ENCODE data around the gene RBMS3. TPM values are rescaled to one million over a fixed set of nuclear protein-coding genes. Genes with fewer than 3 reads are reported as not detected.

Gene RBMS3
- total RNA-seq, 1 experiment from 2014 or later = 8.7 TPM

- no peaks in the 10 kb centered on the region for H3K36me3 Mint-ChIP-seq
- CTCF ChIA-PET = no interaction called here
- POLR2A ChIA-PET = no interaction called here
- no peak for DNase-seq (ENCODE audit: low spot score)
- H3K27me3 Mint-ChIP-seq (ENCODE audit: low read depth) = no peaks in the 10 kb centered on the region
- no peak overlapping the region for H3K27ac Mint-ChIP-seq
- no peak for ATAC-seq
- no peak for TF ChIP-seq FOXP1 (CRISPR knock-in tag; IDR thresholded peaks at IDR 0.05; ENCODE audit: borderline replicate concordance)
- TF ChIP-seq FOXP4 (CRISPR knock-in tag; IDR thresholded peaks at IDR 0.05) = no peak
- TF ChIP-seq NR2C2 (CRISPR knock-in tag; IDR thresholded peaks at IDR 0.05) = no peak
- TF ChIP-seq EMX1 (CRISPR knock-in tag; IDR thresholded peaks at IDR 0.05) = no peak
- no peak for TF ChIP-seq ZNF121 (CRISPR knock-in tag; IDR thresholded peaks at IDR 0.05)
- TF ChIP-seq KAT7 (CRISPR knock-in tag; IDR thresholded peaks at IDR 0.05; ENCODE audit: borderline replicate concordance) = no peak
- TF ChIP-seq, protein P1, sequence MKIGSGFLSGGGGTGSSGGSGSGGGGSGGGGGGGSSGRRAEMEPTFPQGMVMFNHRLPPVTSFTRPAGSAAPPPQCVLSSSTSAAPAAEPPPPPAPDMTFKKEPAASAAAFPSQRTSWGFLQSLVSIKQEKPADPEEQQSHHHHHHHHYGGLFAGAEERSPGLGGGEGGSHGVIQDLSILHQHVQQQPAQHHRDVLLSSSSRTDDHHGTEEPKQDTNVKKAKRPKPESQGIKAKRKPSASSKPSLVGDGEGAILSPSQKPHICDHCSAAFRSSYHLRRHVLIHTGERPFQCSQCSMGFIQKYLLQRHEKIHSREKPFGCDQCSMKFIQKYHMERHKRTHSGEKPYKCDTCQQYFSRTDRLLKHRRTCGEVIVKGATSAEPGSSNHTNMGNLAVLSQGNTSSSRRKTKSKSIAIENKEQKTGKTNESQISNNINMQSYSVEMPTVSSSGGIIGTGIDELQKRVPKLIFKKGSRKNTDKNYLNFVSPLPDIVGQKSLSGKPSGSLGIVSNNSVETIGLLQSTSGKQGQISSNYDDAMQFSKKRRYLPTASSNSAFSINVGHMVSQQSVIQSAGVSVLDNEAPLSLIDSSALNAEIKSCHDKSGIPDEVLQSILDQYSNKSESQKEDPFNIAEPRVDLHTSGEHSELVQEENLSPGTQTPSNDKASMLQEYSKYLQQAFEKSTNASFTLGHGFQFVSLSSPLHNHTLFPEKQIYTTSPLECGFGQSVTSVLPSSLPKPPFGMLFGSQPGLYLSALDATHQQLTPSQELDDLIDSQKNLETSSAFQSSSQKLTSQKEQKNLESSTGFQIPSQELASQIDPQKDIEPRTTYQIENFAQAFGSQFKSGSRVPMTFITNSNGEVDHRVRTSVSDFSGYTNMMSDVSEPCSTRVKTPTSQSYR (CRISPR knock-in tag; IDR thresholded peaks at IDR 0.05) = no peak
- no peaks in the 10 kb centered on the region for H3K9me3 Mint-ChIP-seq
- H3K4me3 Mint-ChIP-seq = no peak overlapping the region
- H3K4me1 Mint-ChIP-seq = peaks cover 37% of the 10 kb centered on the region
Measured at GRCh38 chr3:30006111-30006510, 725.2 kb downstream of the RBMS3 start.

GRCh38 chr3:30007668-30008067 lies 726.8 kb downstream of the RBMS3 start:
- ATAC-seq (no peak), DNase-seq (ENCODE audit: low spot score) (no peak)
- no peaks in the 10 kb centered on the region for H3K36me3 Mint-ChIP-seq
- POLR2A ChIA-PET = no interaction called here
- H3K4me1 Mint-ChIP-seq = peaks cover 37% of the 10 kb centered on the region
- no peaks in the 10 kb centered on the region for H3K9me3 Mint-ChIP-seq
- H3K4me3 Mint-ChIP-seq = no peak overlapping the region
- CTCF ChIA-PET = no interaction called here
- H3K27ac Mint-ChIP-seq = no peak overlapping the region
- no peaks in the 10 kb centered on the region for H3K27me3 Mint-ChIP-seq (ENCODE audit: low read depth)
- TF ChIP-seq ZNF121 (CRISPR knock-in tag; IDR thresholded peaks at IDR 0.05) (no peak), FOXP4 (CRISPR knock-in tag; IDR thresholded peaks at IDR 0.05) (no peak), MXD4 (CRISPR knock-in tag; IDR thresholded peaks at IDR 0.05; ENCODE audit: borderline replicate concordance) (no peak), NFE2L1 (CRISPR knock-in tag; IDR thresholded peaks at IDR 0.05) (no peak), JUN (CRISPR knock-in tag; IDR thresholded peaks at IDR 0.05) (no peak), TP53 (CRISPR knock-in tag; IDR thresholded peaks at IDR 0.05) (no peak), ESRRA (CRISPR knock-in tag; IDR thresholded peaks at IDR 0.05; ENCODE audit: borderline replicate concordance) (no peak)
- TF ChIP-seq, protein P1 (CRISPR knock-in tag; IDR thresholded peaks at IDR 0.05) = no peak
- TF ChIP-seq, protein P2, sequence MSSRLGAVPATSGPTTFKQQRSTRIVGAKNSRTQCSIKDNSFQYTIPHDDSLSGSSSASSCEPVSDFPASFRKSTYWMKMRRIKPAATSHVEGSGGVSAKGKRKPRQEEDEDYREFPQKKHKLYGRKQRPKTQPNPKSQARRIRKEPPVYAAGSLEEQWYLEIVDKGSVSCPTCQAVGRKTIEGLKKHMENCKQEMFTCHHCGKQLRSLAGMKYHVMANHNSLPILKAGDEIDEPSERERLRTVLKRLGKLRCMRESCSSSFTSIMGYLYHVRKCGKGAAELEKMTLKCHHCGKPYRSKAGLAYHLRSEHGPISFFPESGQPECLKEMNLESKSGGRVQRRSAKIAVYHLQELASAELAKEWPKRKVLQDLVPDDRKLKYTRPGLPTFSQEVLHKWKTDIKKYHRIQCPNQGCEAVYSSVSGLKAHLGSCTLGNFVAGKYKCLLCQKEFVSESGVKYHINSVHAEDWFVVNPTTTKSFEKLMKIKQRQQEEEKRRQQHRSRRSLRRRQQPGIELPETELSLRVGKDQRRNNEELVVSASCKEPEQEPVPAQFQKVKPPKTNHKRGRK (CRISPR knock-in tag; IDR thresholded peaks at IDR 0.05; ENCODE audit: borderline replicate concordance) = no peak
- TF ChIP-seq, protein P3, sequence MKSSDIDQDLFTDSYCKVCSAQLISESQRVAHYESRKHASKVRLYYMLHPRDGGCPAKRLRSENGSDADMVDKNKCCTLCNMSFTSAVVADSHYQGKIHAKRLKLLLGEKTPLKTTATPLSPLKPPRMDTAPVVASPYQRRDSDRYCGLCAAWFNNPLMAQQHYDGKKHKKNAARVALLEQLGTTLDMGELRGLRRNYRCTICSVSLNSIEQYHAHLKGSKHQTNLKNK (CRISPR knock-in tag; IDR thresholded peaks at IDR 0.05) = no peak

Measured in WTC11 (cell line).